ENCODE results near the gene MEGF6.
A peak's percentile ranks its signal among the peaks of the same experiment; 100 is the strongest.

MEGF6 gene

DNA sequence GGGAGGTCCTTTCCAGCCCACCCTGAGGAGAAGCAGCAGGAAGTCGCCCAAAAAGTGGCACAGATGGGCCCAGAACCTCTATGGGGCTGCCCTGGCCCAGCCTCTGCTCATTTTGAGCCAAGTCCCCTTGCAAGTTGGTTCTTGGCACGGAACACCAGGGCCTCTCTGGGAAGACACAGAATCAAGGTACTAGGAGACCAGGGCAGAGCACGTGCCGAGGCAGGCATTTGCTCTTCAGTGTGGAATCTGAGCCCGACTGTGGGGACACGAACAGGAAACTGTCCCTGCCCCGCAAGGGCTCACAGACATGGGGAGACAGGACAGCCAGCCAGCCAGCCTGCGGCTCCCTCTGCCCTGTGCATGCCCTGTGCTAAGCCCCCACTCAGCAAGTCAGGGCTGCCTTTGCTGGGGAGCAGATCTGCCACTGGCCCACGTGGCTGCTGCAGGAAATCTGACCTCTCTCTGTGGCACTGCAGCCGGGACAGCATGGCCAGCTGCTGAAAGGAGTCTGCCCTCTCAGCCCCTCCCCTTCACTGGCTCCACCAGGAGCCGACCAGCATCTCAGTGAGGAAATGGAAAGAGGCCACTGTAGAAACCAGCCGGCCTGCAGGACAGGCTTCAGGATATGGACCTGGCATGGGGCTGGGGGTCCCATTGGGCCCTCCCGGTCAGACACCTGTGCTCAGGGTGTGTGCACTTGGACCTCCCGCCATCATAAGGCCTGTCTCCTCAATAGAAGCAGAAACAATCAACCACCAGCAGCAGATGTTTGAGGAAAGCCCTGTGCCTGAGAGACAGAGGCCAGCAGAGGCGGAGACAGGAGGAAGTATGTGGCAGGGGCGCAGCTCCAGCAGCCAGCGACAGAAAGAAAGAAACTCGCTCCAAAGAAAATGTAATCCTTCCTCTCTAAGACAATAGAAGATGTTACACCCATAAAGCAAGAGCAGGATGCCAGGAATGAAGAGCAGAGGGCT is 153.1 kb downstream of the MEGF6 start:
- no peak for DNase-seq (ENCODE audit: low read depth in 2 of 2)

DNA sequence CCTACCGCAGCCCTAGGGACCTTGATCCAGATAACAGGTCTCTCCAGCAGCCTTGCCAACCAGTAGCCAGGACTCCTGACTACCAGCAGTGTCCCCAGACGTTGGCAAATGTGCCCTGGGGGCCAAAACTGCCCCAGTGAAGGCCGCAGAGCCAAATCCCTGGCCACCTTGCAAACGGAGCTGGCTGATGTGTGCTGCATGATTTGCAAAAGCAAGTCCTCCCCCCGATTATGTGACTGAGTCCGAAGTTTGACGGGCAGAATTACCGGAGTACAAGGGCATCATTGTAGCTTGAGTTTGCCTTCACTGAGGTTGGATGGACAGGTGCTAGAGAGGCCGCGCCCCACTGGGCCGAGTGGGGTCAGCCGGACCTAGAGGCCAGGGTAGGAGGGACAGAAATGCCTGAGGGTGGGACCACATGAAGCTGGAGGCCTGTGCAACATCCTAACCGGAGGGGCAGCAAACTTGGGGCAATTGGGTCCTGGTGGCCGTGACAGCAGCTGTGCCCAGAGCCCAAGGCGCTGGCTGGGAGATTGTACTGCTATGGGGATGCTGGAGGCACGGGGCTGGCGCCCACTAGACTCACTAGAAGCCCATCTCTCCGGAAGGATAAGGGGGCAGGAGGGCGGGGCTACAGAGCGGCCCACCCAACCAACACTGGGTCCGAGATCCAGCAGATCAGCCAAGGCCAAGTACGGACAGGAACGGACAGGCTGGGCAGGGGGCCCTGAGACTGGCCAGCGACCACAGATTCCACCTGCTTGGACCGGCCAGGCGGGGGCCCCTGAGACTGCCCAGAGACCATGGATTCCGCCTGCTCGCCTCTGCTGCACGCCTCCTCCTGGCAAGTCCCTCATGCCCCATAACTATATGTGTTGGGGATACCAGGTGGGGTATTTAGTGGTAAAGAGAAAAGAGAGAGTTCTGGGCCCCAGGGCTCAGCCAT is 154.1 kb downstream of the MEGF6 start:
- DNase-seq (ENCODE audit: low read depth in 2 of 2), result no peak

DNA sequence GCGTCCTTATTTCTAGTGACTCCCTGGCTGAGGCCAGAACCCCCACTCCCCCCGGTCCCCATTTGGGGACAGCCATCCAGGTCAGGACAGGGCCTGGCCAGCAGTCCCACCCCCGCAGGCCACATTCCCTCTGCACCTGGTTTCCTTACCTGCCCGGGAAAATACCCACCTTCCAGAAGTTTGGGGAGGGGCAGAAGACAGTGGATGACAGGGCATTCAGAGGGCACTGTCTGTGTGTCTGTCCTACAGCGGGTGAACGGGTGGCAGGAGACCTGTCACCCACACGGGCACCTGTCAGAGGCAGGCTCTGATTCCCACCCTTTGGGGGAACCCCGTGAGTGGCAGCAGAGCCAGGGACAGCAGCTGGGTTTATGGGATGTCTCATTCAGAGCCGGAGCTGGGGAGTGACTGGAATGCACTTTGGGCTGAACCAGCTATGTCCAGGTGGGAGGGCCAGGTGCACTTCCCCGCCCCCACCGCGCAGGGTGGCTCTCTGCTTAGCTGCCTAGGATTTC is 154.8 kb downstream of the MEGF6 start:
- DNase-seq (ENCODE audit: low read depth in 2 of 2), result no peak

DNA sequence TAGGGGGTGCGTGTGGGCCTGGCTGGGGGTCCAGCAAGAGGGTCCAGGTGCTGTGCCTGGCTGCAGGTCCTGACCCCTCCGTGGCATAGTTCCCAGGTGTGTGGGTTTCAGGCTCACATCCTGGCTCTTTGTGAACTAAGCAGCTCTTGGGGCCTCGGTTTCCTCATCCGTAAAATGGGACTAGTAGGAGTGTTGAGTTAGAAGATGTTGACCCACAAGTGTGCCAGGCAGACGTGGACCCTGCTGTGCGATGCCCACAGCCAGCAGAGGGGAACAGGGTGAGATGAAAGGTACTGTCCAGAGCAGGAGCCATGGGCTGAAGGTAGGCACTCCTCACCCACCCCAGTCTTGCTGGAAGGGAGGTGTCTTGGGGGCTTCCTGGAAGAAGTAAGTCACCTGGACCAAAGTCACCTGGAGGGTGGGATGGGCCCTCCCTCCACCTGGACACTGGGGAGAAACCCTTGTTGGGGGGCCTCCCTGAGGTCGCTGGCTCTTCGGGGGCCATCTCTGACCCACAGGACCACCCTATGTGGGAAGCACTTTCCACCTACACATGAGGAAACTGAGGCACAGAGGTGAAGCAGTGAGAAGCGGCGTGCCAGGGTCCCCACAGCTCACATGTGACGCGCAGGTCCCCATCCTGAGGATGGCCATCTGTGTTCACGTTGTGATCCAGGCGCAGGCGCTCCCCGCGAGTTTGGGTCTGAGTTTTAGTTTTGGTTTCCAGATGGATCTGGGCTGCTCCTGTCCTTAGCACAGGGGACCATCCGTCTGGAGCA is 155.4 kb downstream of the MEGF6 start:
- no peak for DNase-seq (ENCODE audit: low read depth in 2 of 2)

DNA sequence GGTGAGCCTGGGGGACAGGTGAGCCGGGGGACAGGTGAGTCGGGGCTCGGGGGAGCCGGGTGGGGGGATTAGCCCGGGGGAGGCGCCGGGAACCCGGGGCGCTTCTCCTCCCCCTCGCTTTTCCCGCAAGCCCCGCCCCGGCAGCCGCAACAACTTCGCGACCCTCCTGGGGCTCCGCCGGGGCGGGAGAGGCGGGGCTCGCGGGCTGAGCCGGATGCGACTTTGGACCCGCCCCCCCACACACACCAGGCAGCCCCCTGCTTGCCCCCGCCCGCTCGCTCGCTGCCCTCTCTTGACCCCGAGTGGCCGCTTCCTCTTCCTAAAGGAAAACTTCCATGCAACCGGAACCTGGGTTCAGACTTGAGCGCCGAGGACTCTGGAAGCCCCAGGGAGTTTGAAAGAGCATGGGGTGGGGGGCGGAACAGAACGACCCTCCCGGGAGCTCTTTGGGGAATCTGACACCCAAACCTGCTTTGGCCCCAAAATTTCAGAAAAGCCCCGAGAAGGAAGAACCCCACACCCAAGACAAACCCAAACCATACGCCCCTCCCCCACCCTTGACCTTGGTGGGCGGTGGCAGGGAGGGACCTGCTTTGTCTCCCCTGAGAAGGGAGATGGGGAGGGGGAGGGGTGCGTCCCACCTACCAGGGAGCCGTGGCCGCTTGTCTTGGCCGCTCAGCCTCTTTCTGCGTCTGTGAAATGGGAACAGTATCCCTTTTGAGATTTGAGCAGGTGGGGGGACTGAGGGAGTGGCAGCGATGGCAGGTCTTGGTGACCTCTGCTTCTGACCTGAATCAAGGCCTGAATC is 156.3 kb downstream of the MEGF6 start:
- DNase-seq (ENCODE audit: low read depth in 2 of 2), result no peak

DNA sequence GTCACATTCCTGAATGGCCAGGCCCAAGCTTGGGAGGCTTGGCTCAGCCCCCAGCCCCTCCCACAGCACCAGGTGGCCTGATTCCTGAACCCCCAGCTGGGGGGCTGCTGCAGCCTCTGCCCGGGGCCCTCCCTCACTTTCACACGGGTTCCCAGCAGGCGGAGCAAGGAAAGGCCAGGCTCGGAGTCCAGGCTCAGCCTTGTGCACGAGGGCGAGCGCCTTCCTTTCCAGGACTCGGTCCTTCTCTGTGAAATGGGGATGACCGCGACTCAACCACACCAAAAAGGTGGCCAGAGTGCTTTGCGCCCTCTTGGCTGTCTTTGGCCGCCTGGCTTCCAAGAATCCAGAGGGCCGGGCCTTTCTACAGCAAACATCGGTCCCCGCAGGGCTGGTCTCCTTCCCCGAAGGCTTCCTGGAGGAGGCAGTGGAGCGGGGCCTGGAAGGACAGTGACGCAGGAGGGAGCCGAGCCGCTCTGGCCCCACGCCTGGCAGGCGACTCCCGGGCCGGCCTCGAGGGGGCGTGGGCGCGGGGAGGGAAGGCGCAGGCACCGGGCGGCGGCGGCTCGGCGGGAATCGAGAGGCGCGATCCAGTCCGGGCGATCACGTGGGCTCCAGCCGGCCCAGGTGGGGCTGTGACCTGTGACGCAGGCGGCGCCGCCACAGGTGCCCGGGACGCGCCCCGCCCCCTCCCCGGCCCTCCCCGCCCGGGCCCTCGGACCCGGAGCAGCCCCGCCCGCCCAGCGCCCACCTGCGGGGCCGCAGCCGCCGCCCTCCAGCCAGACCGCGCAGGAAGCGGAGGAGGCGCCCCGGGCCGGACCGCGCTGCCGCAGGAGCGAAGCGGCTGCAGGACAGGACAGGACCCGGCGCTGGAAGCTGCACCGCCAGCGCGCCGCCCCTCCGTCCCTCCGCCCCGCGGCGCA is 157.2 kb downstream of the MEGF6 start, which contains the start of gene ARHGEF16:
ARHGEF16 (plus strand) TSS at position 775 of the 920 bp plus-strand sequence. CDS start 8,420 bp downstream, outside the sequence.
- DNase-seq (ENCODE audit: low read depth in 2 of 2), result no peak

DNA sequence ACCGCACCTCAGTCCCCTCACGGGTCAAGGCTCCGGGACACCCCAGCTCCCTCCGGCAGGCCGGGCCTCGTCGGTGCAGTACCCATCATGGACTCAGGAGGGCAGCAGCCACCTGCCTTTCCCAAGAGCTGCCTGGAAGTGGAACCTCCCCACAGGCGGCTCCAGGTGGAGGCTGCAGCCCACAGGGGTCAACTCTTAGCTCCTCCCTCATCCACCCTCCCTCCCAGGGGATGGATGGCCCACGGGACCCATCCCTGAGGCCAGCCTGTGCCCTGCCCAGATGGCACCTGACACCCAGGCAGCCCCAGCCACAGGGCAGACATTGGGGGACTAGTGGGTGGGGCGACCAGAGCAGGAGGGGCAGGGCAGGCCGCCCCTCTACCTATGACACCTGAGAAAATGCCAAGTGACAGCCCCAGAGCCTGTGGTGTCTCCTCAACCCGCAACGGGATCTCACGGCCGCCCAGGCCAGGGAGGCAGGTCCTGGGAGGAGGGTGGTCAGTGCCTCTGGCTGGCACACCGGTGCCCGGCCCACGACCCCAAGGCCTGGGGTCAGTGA is 158.0 kb downstream of the MEGF6 start:
- DNase-seq (ENCODE audit: low read depth in 2 of 2), result peak; percentile 5 to 10

DNA sequence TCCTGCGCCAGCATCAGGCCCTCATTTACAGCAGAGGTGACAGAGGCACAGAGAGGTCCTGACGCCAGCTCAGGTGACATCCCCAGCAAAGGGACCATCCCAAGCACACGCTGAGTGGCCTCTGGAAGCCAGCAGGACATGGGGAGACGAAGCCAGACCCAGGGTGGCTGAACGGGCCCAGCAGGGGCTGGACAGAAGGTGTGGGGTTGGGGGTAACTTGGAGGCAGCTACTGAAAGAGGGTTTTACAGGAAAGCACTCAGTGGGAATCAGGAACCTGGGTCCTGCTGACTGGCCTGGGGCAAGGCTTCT is 158.5 kb downstream of the MEGF6 start:
- DNase-seq (ENCODE audit: low read depth in 2 of 2), result no peak

DNA sequence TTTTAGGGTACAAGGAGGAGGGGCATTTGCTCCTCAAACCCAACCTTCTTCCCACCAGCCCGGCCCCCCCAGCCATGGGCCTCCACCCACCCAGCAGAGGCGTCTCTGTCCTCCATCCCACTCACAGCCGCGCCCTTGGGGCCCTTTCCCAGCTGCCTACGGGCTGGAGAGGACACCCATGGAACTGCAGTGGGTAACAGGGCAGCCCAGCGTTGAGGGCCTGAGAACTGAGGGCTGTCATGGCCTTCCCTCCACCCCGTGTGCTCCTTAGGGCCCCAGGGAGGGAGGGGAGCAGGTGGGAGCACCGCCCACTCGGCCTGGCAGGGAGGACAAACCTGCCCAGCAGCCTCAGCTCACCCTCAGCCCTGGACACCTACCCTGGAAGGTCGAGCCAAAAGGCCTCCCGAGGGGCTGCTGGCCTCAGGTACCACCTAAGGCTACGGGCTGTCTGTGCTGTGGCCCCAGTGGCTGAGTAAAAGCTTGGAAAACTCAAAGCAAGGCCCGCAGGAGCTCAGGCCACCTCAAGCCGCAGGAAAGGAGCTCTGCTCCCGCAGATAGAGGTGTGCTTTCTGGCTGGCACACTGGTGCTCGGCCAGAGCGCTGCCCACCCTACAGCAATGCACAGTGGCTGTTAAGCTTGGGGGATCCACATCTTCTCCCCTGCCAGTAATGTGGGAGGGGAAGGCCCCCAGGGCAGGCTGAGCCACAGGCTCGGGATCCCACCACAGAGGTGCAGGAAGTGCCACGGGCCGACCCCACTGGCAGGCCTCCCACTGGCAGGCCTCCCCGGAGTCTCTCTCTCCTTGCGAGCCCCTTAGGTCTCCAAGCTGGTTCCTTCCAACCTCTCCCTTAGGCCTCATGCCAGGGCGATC is 159.1 kb downstream of the MEGF6 start:
- DNase-seq (ENCODE audit: low read depth in 2 of 2), result no peak

DNA sequence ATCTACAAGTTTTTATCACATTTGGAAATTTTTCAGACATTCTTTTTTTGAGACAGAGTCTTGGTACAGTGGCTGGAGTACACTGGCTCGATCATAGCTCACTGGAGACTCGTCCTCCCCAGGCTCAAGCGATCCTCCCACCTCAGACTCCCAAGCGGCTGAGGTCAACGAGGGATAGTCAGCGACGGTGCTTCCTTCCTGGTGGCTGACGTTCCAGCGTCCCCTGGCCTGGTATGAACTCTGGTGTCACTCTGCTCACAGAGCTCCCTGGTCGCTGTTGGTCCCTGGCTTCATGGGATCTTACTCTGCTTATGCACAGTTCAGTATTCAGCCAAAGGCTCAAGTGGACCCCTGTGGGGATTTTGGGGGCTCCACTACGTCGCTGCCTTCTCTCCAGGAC is 160.3 kb downstream of the MEGF6 start:
- no peak for DNase-seq (ENCODE audit: low read depth in 2 of 2)

DNA sequence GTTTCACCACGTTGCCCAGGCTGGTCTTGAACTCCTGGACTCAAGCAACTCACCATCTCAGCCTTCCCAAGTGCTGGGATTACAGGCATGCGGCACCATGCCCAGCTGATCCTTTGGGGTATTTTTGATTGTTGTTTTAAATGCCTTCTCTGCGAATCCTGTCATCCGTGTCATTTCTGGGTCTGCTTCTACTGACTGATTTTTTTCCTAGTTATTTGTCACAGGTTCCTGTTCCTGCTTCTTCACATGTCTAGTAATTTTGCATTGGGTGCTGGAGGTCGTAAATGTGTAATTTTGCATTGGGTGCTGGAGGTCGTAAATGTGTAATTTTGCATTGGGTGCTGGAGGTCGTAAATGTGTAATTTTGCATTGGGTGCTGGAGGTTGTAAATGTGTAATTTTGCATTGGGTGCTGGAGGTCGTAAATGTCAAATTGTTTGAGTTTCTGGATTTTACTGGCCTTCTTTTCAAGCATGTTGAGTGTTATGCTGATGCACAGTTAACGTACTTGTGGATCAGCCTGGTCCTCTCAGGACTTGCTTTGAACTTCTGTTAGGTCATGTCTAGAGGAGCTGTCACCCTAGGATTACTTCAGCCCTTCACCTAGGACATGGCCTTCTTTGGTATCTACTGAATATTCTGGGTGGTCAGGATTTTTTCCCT is 161.0 kb downstream of the MEGF6 start:
- no peak for DNase-seq (ENCODE audit: low read depth in 2 of 2)

DNA sequence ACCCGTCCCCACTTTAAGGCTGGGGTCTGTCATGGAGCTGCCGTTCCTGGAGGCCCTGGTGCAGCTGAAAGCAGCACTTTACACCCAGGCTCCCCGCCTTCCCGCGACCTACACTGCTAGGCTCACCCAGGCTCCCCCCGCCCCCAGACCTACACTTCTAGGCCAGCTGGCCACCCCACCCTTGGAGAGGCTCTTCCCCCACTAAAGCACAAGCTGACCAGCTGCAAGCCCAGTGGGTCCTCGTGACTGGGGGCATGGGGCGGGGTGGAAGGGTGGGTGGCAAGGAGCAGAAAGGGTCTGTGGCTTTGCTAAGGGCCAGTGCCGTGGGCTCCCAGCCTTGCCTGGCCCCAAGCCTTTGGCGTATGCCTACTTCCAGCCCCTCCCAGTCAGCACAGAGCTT is 166.6 kb downstream of the MEGF6 start:
- no peak for DNase-seq (ENCODE audit: low read depth in 2 of 2)

DNA sequence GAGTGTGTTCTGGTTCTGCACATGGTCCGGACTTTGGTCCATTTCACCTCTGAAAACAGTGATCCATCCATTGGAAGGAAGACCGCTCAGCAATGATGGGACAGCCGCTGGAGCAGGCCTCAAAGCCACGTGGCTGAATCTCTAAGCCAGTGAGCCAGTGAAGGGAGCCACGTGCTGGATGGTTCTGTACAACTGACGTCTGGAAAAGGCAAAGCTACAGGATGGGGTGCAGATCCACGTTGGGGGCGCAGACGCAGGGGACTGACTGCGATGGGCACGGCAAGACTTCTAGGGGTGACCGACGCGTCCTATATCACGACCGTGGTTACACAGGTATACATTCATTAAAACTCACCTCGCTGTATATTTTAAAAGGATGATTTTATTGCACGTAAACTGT is 167.0 kb downstream of the MEGF6 start:
- no peak for DNase-seq (ENCODE audit: low read depth in 2 of 2)

DNA sequence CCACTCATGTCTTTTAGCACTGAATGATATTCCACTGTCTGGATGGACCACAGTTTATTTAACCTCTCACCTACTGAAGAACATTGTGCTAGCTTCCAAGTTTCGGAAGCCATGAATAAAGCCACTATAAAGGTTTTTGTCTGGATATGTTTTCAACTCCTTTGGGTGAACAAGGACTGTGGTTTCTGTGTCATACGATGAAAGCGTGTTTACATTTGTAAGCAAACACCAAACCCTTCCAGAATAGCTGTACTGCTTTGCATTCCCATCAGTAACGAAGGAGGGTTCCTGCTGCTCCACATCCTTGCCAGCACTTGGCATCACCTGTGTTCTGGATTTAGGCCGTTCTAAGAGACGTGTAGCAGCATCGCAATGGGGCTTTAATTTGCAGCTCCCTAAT is 167.5 kb downstream of the MEGF6 start:
- DNase-seq (ENCODE audit: low read depth in 2 of 2), result no peak

DNA sequence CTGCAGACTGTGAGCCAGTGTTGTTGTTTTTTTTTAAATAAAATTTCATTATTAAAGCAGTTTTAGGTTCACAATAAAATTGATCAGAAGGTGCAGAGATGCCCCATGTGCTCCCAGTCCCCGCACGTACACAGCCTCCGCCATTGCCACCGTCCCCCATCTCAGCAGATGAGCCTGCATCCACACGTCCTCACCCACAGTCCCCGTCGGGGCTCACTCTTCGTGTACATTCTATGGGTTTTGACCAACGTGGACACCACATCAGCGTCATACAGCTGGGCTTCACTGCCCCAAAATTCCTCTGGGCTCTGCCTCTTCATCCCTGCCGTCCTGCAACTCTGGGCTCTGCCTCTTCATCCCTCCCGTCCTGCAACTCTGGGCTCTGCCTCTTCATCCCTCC is 168.4 kb downstream of the MEGF6 start:
- no peak for DNase-seq (ENCODE audit: low read depth in 2 of 2)

DNA sequence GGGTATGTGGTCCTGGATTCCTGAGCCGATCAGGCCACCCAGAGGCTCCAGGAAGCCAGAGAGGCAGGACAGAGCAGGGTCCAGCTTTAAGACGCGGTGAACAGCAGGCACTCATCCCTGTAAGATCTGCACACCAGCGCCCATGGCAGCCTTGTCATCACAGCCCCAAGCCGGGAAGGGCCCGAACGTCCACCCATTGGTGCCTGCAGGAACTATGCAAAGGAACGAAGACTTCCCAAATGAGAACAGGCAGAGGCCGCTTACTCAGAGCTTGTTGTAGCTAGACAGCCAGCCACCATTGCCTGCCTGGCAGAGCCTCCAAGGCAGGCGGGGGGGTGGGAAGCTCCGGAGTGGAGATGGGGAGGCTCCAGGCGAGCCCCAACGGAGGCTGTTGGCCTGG is 169.0 kb downstream of the MEGF6 start:
- DNase-seq (ENCODE audit: low read depth in 2 of 2), result no peak

DNA sequence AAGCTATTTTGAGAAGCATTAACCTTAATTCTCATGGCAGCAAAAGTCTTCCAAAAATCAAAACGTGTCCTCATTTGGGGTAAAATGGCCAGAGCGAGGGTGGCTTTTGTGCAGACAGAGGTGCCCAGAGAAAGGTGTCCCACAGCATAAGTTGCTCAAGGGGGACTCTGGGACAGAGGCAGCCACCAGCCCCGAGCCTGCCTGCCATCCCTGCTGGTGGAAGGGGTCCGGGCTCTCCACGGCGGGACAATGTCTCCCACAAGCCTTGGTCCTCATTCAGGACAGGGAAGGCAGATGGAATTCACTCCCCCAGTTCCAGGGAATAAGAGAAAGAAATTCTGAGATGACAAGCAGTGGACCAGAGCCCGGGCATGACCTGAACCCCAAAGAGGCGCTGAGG is 169.4 kb downstream of the MEGF6 start:
- no peak for DNase-seq (ENCODE audit: low read depth in 2 of 2)

DNA sequence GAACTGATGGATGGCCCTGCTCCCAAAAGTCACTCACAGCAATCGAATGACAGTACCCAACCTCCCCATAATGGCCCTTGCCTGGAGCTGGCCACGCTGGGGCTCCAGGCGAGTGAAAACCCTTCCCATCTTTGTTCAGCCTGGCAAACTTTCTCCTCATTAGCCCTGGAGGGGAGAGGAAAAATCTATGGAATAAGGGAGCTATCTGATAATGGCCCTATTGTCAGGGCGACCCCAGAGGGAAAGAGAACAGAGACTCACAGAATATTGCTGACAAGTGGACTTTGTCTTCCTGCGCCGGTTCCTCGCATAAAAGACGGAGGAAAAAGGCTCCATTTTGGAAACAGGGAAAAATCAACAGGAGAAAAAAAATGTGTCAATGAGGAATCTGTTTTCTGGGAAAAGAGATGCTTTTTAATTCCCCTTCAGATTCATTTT is 169.9 kb downstream of the MEGF6 start:
- no peak for DNase-seq (ENCODE audit: low read depth in 2 of 2)
